ENCODE measurements around the gene OTULIN.

OTULIN gene

DNA sequence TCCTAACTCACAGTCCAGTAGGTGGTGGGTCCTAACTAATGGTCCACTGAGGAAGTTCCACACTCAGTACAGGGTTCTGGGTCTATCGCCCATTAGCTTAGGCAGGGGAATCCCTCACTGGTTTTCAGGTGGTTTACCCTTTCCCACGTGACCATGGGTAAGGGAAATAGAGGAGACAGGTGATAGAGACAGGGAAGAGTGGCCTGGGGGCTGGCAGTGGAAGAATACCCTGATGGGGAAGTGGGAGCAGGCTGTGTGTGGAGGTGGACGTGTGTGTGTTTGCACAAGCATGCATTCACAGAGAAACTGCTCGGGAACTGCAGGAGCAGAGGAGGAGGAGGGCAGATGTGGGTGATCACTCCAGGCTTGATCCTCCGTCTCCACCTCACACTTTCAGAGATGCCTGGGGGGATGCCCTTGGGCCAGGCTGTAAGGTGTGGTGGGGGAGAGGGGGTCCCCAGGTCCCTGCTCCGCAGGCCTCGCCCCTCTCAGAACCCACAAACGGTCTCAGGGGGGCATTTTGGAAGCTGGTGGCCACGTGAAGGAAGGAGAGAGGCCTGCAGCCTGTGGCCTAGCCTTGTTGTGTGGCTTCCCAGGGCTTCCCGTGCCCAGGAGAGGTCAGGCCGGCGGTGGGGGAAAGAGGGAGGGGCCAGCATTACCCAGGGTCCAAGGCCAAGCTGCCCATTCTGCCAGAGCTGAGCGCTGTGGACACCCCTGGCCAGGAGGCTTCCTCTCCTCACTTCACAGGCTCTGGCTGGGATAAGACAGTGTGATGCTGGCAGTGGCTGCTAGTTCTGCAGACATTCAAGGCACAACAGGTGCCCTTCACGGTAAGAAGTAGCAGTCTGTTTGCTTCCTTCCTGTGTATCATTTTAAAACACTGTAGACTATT is 80.0 kb downstream of the OTULIN start:
- DNase-seq, result no peak

DNA sequence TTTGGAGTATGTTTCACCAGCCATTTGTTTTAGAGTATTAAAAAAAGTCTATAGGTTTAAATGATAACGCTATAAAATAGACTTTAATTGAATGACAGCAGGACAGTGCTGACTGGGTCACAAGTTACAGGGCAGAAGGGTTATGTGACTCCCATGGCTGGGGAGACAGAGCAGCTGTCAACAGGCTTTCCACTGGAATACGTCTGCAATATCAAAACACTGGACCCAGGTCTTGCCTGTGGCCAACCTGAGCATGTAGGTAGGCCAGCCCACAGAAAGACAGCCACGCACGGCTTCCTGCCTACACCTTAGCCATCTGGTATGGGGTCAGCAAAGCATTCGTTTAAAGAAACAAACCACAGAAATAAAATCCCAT is 80.7 kb downstream of the OTULIN start:
- DNase-seq, result no peak

DNA sequence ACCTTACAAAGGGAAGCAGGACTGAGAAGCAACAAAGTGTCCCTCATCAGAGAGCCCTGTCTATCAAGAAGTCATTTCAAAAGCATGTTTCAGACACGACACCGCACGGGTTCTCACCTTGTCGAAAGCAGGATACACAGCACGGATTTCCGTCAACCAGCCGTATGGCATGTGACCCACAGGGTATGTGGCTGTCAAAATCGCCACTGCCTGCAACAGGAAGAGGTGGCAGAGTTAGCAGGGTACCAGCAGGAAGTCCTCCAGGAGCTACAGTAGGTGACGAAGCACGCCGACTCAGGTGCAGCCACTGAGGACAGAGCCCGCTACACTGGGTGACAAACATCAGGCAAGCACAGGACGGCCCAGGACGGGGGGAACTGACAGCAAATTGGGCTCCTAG is 81.2 kb downstream of the OTULIN start:
- DNase-seq, result no peak

DNA sequence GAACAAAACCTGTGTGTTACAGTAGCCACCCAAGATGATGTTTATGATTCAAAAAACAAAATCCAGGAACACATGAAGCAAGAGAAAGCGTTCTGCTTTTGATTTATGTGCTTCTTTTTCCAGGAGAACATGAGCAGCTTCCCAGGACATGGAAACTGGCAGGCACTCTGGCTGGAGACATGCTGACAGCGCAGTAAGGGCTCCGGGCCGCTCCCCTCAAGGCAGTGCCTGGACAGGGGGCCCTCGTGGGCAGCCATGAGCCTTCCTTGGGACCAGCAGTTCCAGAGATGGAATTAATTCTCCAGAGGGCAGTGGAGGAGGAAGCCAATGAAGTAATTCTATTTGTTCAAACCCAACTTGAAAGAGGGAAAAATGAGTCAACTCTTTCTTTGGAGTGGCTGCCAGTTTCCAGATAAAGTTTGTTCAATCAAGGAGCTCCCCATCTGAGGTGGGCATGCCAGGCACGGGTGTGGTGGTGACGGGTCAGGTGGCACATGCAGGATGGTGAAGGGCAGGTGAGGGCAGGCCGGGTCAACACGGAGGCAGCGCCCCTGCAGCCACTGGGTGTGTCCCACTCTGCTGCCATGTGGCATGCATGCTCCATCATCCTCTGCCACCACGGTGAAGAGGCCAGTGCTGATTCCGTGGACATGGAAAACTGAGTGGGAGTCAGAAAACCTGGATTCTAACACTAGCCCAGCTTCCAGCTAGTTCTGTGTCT is 83.8 kb downstream of the OTULIN start:
- DNase-seq, result no peak
